Measurements from ENCODE around the gene CCDC188. TPM values are rescaled to one million over a fixed set of nuclear protein-coding genes. Genes with fewer than 3 reads are reported as not detected.

The CCDC188 gene
- total RNA-seq, 1 donor from 2014 or later: not detected

DNA sequence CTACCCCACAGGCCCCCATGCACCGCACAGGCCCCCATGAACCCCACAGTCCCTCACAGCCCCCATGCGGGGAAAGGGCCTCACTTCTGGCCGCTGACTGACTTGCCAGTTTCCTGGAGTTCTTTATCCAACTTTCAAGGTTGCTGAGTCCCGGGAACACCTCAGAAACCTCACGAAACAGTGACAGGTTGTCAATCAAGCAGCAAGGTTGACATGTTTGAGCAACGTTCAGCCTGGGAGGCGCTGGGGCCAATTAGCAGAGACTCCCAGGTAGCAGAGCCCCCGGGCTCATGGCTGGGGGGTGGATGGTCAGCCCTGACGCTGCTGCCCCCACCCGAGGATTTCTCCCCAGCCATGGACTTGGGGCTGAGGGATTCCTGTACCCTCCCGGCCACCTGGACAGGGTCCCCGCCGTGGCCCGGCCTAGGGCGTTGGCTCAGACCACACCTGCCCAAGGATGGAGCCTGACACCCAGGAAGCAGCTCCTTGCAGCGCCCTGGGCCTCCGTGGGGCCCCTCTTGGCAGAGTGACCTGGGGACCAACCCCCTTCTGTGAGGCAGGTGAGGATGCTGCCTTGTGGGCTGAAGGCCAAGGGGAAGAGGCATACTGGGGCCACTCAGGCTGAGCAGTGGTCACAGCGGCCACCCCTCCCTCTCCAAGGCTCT lies 33.8 kb upstream of the CCDC188 start:
- no peaks in the 10 kb centered on the region for H3K36me3 Mint-ChIP-seq (ENCODE audit: low read depth, unreplicated experiment)
- no peak overlapping the region for H3K27ac Mint-ChIP-seq (ENCODE audit: unreplicated experiment)
- H3K4me3 Mint-ChIP-seq (ENCODE audit: unreplicated experiment): no peak overlapping the region
- no peak for DNase-seq (ENCODE audit: low spot score)
- H3K27me3 Mint-ChIP-seq (ENCODE audit: unreplicated experiment): peaks cover 10% of the 10 kb centered on the region
- no peaks in the 10 kb centered on the region for H3K9me3 Mint-ChIP-seq (ENCODE audit: unreplicated experiment)
- peaks cover 2% of the 10 kb centered on the region for H3K4me1 Mint-ChIP-seq (ENCODE audit: unreplicated experiment)
- TF ChIP-seq, protein P1, sequence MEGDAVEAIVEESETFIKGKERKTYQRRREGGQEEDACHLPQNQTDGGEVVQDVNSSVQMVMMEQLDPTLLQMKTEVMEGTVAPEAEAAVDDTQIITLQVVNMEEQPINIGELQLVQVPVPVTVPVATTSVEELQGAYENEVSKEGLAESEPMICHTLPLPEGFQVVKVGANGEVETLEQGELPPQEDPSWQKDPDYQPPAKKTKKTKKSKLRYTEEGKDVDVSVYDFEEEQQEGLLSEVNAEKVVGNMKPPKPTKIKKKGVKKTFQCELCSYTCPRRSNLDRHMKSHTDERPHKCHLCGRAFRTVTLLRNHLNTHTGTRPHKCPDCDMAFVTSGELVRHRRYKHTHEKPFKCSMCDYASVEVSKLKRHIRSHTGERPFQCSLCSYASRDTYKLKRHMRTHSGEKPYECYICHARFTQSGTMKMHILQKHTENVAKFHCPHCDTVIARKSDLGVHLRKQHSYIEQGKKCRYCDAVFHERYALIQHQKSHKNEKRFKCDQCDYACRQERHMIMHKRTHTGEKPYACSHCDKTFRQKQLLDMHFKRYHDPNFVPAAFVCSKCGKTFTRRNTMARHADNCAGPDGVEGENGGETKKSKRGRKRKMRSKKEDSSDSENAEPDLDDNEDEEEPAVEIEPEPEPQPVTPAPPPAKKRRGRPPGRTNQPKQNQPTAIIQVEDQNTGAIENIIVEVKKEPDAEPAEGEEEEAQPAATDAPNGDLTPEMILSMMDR (IDR thresholded peaks at IDR 0.05; ENCODE audit: unreplicated experiment): no peak

DNA sequence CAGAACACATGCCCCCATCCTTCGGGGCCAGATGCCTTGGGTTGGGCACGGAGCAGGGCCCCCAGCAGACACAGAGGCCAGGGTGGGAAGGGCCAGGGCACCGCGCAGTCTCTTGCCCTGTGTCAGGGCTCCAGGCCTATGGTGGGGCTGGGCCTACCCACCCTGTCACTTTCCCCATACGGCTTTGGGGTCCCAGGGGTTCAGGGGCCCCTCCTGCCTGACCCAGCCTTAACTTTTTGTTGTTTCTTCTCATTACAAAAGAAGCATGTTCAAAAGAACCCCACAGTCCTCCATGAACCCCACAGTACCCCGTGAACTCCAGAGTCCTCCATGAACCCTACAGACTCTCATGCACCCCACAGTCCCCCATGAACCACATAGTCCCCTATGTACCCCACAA lies 33.0 kb upstream of the CCDC188 start:
- Mint-ChIP-seq H3K9me3 (ENCODE audit: unreplicated experiment) (no peaks in the 10 kb centered on the region), H3K36me3 (ENCODE audit: low read depth, unreplicated experiment) (no peaks in the 10 kb centered on the region), H3K27me3 (ENCODE audit: unreplicated experiment) (peaks cover 6% of the 10 kb centered on the region), H3K4me1 (ENCODE audit: unreplicated experiment) (no peaks in the 10 kb centered on the region), H3K4me3 (ENCODE audit: unreplicated experiment) (no peak overlapping the region), H3K27ac (ENCODE audit: unreplicated experiment) (no peak overlapping the region)
- TF ChIP-seq, protein P1 (IDR thresholded peaks at IDR 0.05; ENCODE audit: unreplicated experiment): no peak
- DNase-seq (ENCODE audit: low spot score): no peak

DNA sequence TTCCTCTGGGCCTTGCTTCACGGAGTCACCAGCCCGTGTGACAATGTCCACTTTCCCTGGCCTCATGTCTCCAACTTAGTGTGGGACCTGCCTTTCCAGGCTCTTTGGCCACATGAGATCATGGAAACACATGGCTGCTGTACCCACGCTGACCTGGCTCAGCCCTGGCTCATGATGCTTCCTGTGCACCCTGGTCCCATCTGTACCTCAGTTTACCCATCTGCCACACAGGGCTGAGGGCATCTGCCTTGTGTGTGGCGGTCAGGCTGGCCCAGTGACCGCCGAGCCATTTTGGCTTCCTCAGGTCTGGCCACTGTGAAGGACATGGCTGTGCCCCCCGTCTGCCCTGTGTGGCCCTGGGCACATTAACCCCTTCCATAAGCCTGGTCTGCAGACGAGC lies 32.2 kb upstream of the CCDC188 start:
- no peak for DNase-seq (ENCODE audit: low spot score)
- Mint-ChIP-seq H3K4me3 (ENCODE audit: unreplicated experiment) (no peak overlapping the region), H3K27ac (ENCODE audit: unreplicated experiment) (peak overlapping the region; percentile 36), H3K27me3 (ENCODE audit: unreplicated experiment) (peaks cover 6% of the 10 kb centered on the region), H3K36me3 (ENCODE audit: low read depth, unreplicated experiment) (no peaks in the 10 kb centered on the region), H3K9me3 (ENCODE audit: unreplicated experiment) (no peaks in the 10 kb centered on the region), H3K4me1 (ENCODE audit: unreplicated experiment) (no peaks in the 10 kb centered on the region)
- TF ChIP-seq, protein P1 (IDR thresholded peaks at IDR 0.05; ENCODE audit: unreplicated experiment): no peak

DNA sequence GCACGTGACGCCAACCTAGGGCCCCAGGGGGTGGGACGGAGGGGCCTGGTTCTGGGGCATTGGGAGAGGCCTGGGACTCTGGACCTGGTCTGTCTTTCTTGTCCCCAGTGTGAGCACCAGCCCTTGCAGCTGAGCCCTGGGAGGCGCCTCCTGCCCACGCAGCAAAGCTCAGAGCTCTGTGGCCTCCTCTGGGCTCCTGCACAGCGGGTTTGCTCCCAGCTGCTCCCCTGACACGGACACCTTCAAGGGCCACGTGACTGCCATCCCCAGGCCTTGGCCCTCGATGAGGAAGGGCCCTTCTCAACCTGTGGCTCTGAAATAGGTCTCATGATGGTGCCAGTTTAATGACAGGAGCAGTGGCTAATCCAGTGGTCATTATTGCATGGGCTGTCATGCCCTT lies 31.5 kb upstream of the CCDC188 start:
- H3K36me3 Mint-ChIP-seq (ENCODE audit: low read depth, unreplicated experiment): no peaks in the 10 kb centered on the region

DNA sequence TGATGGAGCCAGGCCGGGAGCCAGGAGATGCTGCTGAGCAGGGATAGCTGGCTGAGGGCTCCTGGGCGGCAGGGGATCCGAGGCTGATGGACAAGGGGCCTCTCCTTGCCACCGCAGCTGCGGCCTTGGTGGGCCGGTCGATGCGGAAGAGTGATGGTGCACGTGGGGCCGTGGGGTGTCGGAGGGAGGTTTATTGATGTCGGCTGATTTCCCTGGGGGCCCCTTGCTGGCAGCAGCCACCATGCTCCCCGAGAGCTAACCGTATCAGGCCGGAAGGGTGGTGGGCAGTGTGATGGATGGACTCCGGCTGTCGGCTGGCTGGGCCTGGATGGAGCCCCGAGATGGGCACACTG lies 31.0 kb upstream of the CCDC188 start:
- no peak overlapping the region for H3K27ac Mint-ChIP-seq (ENCODE audit: unreplicated experiment)
- peaks cover 6% of the 10 kb centered on the region for H3K27me3 Mint-ChIP-seq (ENCODE audit: unreplicated experiment)
- no peak for DNase-seq (ENCODE audit: low spot score)
- TF ChIP-seq, protein P1 (IDR thresholded peaks at IDR 0.05; ENCODE audit: unreplicated experiment): no peak
- no peaks in the 10 kb centered on the region for H3K36me3 Mint-ChIP-seq (ENCODE audit: low read depth, unreplicated experiment)
- H3K4me3 Mint-ChIP-seq (ENCODE audit: unreplicated experiment): no peak overlapping the region
- no peaks in the 10 kb centered on the region for H3K4me1 Mint-ChIP-seq (ENCODE audit: unreplicated experiment)
- H3K9me3 Mint-ChIP-seq (ENCODE audit: unreplicated experiment): no peaks in the 10 kb centered on the region

More for the DNA sequence above, 31.5 kb upstream of the CCDC188 start:
- Mint-ChIP-seq H3K4me3 (ENCODE audit: unreplicated experiment) (no peak overlapping the region), H3K9me3 (ENCODE audit: unreplicated experiment) (no peaks in the 10 kb centered on the region), H3K27me3 (ENCODE audit: unreplicated experiment) (peaks cover 6% of the 10 kb centered on the region), H3K4me1 (ENCODE audit: unreplicated experiment) (no peaks in the 10 kb centered on the region), H3K27ac (ENCODE audit: unreplicated experiment) (no peak overlapping the region)
- TF ChIP-seq, protein P1 (IDR thresholded peaks at IDR 0.05; ENCODE audit: unreplicated experiment): no peak
- no peak for DNase-seq (ENCODE audit: low spot score)

Measured in endothelial cell (in vitro differentiated cells).